ENCODE data around the gene KDM2A. TPM values are rescaled to one million over a fixed set of nuclear protein-coding genes. Genes with fewer than 3 reads are reported as not detected.

The KDM2A gene
- total RNA-seq, 1 donor from 2014 or later = 38.4 TPM

DNA sequence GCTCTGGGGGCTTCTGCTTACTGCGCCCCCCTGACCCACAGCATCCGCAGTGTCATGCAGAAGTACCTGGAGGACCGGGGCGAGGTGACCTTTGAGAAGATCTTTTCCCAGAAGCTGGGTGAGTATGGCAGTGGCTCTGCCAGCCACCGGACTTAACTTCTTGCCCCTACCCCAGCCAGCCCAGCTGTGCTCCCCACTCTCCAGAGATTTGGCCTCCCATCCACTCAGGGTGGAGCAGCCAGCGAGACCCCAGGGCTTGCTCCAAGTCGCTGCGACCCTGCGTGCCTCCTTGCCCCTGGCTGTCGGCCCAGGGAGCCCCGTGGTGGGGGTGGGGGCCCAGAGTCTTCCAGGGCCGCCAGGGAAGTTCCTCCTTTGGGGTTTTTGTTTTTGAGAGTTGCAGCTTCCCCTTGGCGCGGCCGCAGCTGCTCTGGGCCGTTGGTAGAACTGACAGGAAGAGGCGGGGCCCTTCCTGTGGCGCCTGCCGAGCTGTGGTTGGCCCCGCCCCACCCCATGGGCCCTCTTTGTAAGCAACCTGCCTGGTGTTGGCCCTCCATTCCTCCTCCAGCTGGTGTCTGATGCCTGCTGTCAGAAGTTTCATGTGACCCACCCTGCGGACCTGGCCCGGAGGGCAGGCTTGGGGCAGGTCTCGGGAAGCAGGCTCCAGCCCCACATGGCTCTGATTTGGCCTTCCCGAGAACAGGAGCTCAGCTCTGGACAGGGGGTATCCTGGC is 158.3 kb downstream of the KDM2A start:
- no peak for FAIRE-seq
- Histone ChIP-seq H3K36me3 (ENCODE audit: control insufficient read depth, insufficient read depth, low read length) (peaks cover 42% of the 10 kb centered on the region), H3K4me3 (ENCODE audit: low read depth, low read length) (no peak overlapping the region), H3K27me3 (ENCODE audit: control insufficient read depth, insufficient read depth, low read length) (no peaks in the 10 kb centered on the region)
- TF ChIP-seq, protein P1, sequence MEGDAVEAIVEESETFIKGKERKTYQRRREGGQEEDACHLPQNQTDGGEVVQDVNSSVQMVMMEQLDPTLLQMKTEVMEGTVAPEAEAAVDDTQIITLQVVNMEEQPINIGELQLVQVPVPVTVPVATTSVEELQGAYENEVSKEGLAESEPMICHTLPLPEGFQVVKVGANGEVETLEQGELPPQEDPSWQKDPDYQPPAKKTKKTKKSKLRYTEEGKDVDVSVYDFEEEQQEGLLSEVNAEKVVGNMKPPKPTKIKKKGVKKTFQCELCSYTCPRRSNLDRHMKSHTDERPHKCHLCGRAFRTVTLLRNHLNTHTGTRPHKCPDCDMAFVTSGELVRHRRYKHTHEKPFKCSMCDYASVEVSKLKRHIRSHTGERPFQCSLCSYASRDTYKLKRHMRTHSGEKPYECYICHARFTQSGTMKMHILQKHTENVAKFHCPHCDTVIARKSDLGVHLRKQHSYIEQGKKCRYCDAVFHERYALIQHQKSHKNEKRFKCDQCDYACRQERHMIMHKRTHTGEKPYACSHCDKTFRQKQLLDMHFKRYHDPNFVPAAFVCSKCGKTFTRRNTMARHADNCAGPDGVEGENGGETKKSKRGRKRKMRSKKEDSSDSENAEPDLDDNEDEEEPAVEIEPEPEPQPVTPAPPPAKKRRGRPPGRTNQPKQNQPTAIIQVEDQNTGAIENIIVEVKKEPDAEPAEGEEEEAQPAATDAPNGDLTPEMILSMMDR (IDR thresholded peaks at IDR 0.05; ENCODE audit: insufficient read depth, low read length, severe bottlenecking) = no peak
- peak; percentile 42 for DNase-seq (ENCODE audit: low read depth)

DNA sequence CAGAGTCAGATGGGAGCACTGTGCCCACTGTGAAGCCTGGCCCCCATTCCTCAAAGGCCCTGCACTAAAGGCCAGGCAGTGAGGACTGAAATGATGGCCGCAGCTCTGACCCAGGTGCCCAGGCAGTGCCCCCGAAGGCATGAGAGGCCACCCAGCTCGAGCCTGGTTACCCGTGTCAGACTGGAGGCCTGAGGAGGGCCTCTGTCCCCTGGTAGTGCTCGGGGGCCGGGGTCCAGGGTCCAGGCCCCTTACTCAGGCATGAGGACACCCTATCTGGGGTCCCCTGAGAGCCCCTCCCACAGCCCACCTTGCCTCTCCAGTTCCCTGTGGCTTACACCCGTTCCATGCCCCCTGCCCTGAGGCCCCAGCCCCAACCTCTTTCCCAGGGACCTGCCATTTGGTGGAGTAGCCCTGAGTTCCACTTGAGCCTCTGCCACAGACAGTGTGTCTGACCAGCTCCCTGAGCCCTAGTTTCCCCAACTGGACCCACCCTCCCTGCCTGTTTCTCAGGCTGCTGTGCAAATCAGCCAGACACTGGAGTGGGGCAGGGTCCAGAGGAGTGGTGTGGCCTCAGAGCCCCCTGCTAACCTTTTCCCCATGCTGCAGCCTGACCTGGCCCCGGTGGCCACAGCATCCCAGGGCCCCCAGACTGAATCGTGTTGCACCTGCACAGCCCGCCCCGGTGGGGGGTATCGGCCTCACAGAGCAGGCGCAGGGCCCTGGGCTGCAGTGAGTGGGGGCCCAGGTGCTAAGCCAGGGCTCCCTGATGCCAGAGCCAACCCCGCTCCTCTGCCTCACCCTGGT is 159.3 kb downstream of the KDM2A start:
- H3K4me3 ChIP-seq (ENCODE audit: low read depth, low read length) = no peak overlapping the region
- TF ChIP-seq, protein P1 (IDR thresholded peaks at IDR 0.05; ENCODE audit: insufficient read depth, low read length, severe bottlenecking) = no peak
- peaks cover 51% of the 10 kb centered on the region for H3K36me3 ChIP-seq (ENCODE audit: control insufficient read depth, insufficient read depth, low read length)
- no peaks in the 10 kb centered on the region for H3K27me3 ChIP-seq (ENCODE audit: control insufficient read depth, insufficient read depth, low read length)
- FAIRE-seq (no peak), DNase-seq (ENCODE audit: low read depth) (no peak)

DNA sequence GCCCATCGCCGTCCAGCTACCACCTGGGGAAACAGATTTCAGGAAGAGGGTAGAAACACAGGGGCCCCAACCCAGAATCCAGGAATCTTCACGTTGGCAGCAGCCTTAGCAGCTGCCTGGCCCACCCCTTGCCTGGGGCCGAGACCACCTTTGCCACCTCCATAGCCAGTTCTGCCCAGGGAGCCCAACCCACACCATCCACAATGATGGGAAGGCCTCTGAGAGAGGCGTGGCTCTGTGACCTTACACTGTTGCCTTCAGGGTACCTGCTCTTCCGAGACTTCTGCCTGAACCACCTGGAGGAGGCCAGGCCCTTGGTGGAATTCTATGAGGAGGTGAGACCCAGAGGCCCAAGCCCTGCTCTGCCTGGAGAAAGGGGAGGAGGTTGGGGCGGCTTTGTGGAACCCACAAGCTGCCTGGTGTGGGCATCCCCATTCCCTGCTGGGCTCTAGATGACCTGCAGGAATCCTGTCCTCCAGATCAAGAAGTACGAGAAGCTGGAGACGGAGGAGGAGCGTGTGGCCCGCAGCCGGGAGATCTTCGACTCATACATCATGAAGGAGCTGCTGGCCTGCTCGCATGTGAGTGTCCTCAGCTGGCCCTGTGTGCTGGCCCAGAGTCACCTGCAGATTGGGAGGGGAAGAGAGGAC is 160.0 kb downstream of the KDM2A start:
- no peak overlapping the region for H3K4me3 ChIP-seq (ENCODE audit: low read depth, low read length)
- TF ChIP-seq, protein P1 (IDR thresholded peaks at IDR 0.05; ENCODE audit: insufficient read depth, low read length, severe bottlenecking) = no peak
- FAIRE-seq (no peak), DNase-seq (ENCODE audit: low read depth) (no peak)
- H3K36me3 ChIP-seq (ENCODE audit: control insufficient read depth, insufficient read depth, low read length) = peaks cover 57% of the 10 kb centered on the region
- H3K27me3 ChIP-seq (ENCODE audit: control insufficient read depth, insufficient read depth, low read length) = no peaks in the 10 kb centered on the region

DNA sequence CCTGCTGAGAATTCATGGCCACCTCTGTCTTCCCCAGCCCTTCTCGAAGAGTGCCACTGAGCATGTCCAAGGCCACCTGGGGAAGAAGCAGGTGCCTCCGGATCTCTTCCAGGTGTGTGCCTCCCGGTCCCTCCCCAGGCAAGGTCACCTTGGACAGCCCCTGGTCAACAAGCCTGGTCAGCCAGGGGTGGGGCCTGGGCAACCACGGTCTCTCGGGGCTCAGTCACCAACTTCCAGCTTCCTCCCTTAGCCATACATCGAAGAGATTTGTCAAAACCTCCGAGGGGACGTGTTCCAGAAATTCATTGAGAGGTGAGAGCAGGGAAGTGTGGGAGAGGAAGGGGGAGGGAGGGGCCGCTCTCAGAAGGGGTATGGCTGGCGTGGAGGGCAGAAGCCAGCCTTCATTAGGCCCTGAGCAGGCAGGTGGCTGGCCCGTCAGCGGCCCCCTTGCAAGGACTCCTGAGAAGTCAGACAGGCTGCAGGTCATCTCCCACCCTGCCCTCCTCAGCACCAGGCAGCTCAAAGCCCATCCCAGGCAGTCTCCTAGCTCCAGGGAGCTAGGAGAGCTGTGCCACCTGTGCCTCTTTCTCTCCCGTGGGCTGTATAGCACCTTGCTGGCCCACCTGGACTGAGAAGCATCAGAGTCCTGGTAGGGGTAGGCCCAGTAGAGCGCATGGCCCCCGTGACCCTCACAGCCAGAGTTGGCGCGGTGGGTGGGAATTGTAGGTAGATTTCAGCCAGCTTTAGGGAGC is 160.7 kb downstream of the KDM2A start:
- DNase-seq (ENCODE audit: low read depth) = no peak
- TF ChIP-seq, protein P1 (IDR thresholded peaks at IDR 0.05; ENCODE audit: insufficient read depth, low read length, severe bottlenecking) = no peak
- no peaks in the 10 kb centered on the region for H3K27me3 ChIP-seq (ENCODE audit: control insufficient read depth, insufficient read depth, low read length)
- FAIRE-seq = no peak
- peaks cover 58% of the 10 kb centered on the region for H3K36me3 ChIP-seq (ENCODE audit: control insufficient read depth, insufficient read depth, low read length)
- no peak overlapping the region for H3K4me3 ChIP-seq (ENCODE audit: low read depth, low read length)

DNA sequence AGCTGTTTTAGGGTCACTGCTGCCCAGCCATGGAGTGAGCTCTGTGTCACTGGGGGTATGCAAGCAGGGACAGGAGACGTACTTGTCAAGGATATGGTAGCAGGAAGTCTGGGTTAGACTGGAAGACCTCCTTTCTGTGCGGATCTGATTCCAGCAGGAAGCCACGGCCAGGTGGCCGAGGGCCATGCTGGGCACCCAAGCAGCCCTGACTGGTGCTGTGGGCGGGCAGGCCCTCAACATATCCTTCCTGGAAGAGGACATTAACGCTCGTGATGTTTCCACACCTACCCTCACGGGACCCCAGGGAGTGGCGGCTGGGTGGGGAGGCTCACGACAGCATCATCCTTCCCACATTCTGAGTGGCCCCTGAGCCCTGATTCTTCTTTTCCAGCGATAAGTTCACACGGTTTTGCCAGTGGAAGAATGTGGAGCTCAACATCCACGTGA is 161.3 kb downstream of the KDM2A start:
- DNase-seq (ENCODE audit: low read depth) (no peak), FAIRE-seq (no peak)
- H3K36me3 ChIP-seq (ENCODE audit: control insufficient read depth, insufficient read depth, low read length) = peaks cover 58% of the 10 kb centered on the region

More for the DNA sequence above, 161.3 kb downstream of the KDM2A start:
- Histone ChIP-seq H3K27me3 (ENCODE audit: control insufficient read depth, insufficient read depth, low read length) (no peaks in the 10 kb centered on the region), H3K4me3 (ENCODE audit: low read depth, low read length) (no peak overlapping the region)
- TF ChIP-seq, protein P1 (IDR thresholded peaks at IDR 0.05; ENCODE audit: insufficient read depth, low read length, severe bottlenecking) = no peak
